SU-DHL-6 (cell line): ENCODE results near the gene C11orf86.

Source experiments
- H2AFZ ChIP-seq: fragments of 200-600 bp; sonication (generic); 2 replicates; pipeline ENCODE4 v1.6.1; 2014; ENCODE audit warnings: low read depth, mild to moderate bottlenecking, moderate library complexity, mixed read lengths, antibody characterized with exemption, low read length; ENCODE audit not compliant: severe bottlenecking
- H3F3A ChIP-seq: fragments of 200-600 bp; shearing (Covaris generic); 2 replicates; pipeline ENCODE4 v1.6.0; 2016; ENCODE audit warnings: antibody characterized with exemption, mild to moderate bottlenecking; ENCODE audit not compliant: insufficient read depth
- H3K27ac ChIP-seq: fragments of 200-600 bp; sonication (generic); 2 replicates; pipeline ENCODE4 v1.5.1; 2016; ENCODE audit warnings: low read depth, mild to moderate bottlenecking, low read length, moderate library complexity, mixed read lengths
- H3K27me3 ChIP-seq: fragments of 200-600 bp; sonication (generic), shearing (Covaris generic); 2 replicates; pipeline ENCODE4 v1.6.0; 2014; ENCODE audit warnings: mild to moderate bottlenecking, low read length
- H3K36me3 ChIP-seq: fragments of 200-600 bp; sonication (generic); 2 replicates; pipeline ENCODE4 v1.6.1; 2014; ENCODE audit warnings: mild to moderate bottlenecking, low read length, mixed read lengths
- H3K4me2 ChIP-seq: fragments of 300-600, 200-600 bp; shearing (Covaris generic), sonication (generic); 2 replicates; pipeline ENCODE4 v1.6.0; 2014; ENCODE audit warnings: low read length, low read depth, mild to moderate bottlenecking; ENCODE audit not compliant: poor library complexity, severe bottlenecking
- H3K4me3 ChIP-seq: fragments of 200-600 bp; sonication (generic); 2 replicates; pipeline ENCODE4 v1.5.1; 2014; ENCODE audit warnings: antibody characterized with exemption, low read length, mild to moderate bottlenecking, mixed read lengths; ENCODE audit not compliant: insufficient read depth, poor library complexity, severe bottlenecking
- H3K79me2 ChIP-seq: fragments of 200-600 bp; sonication (generic); 2 replicates; pipeline ENCODE4 v1.6.1; 2014; ENCODE audit warnings: mild to moderate bottlenecking, low read length, moderate library complexity; ENCODE audit not compliant: insufficient read depth
- H3K9ac ChIP-seq: fragments of 200-600 bp; sonication (generic); 2 replicates; pipeline ENCODE4 v1.7.0; 2014; ENCODE audit warnings: mild to moderate bottlenecking, low read length
- H3K9me2 ChIP-seq: fragments of 200-600 bp; sonication (generic); replicated peaks from 2 replicates; pipeline ENCODE4 v1.6.1; 2014; ENCODE audit warnings: low read length; ENCODE audit not compliant: insufficient read depth
- H3K9me3 ChIP-seq: fragments of 200-600 bp; sonication (generic); 2 replicates; pipeline ENCODE4 v1.6.1; 2014; ENCODE audit warnings: low read length, mixed read lengths; ENCODE audit not compliant: insufficient read depth
- H4K20me1 ChIP-seq: fragments of 200-600 bp; sonication (generic); 2 replicates; pipeline ENCODE4 v1.6.1; 2014; ENCODE audit warnings: low read depth, mild to moderate bottlenecking, antibody characterized with exemption, low read length, moderate library complexity, mixed read lengths
- CTCF ChIP-seq: fragments of 200-600 bp; sonication (generic); IDR thresholded peaks from one replicate; pipeline ENCODE4 v1.5.1; 2017; ENCODE audit warnings: antibody characterized with exemption, mild to moderate bottlenecking, low read length, moderate library complexity; ENCODE audit not compliant: insufficient read depth, poor library complexity, severe bottlenecking
- EZH2phosphoT487 ChIP-seq: fragments of 200-600 bp; sonication (generic), shearing (Covaris generic); conservative IDR thresholded peaks from 2 replicates; pipeline ENCODE4 v1.6.1; 2018; ENCODE audit warnings: mild to moderate bottlenecking, antibody characterized with exemption, low read length, moderate library complexity, mixed read lengths

C11orf86 gene

DNA sequence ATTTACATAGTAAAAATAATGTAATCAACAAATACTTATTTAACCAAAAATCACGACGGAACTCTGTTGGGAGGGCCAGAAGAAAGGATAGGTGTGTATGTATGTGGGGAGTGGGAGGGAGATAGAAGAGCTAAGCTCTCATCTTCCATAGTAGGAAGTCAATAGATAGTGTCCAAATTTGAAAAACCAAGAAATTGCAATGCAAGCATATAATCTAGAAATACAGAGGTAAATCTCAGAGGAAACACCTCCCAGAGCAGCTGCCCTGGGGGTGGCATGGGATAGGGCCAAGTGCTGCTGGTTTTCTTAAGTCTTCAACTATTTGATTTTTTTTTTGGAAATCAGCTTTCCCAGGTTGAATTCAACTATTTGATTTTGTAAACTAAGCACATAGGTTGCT, 16.9 kb downstream of the C11orf86 start:
- H3K27ac ChIP-seq, result no peak overlapping the region
- no peaks in the 10 kb centered on the region for H3K79me2 ChIP-seq
- no peak for TF ChIP-seq CTCF
- TF ChIP-seq EZH2phosphoT487, result no peak
- no peaks in the 10 kb centered on the region for H3K27me3 ChIP-seq
- H3K9ac ChIP-seq, result no peak overlapping the region
- H3F3A ChIP-seq, result no peaks in the 10 kb centered on the region
- no peaks in the 10 kb centered on the region for H3K9me3 ChIP-seq
- H3K36me3 ChIP-seq, result no peaks in the 10 kb centered on the region
- no peak overlapping the region for H3K4me2 ChIP-seq
- H3K4me3 ChIP-seq, result no peak overlapping the region
- H3K9me2 ChIP-seq, result no peaks in the 10 kb centered on the region
- H2AFZ ChIP-seq, result no peak overlapping the region
- no peaks in the 10 kb centered on the region for H4K20me1 ChIP-seq

GRCh38 chr11:66996609-66997273, 21.6 kb downstream of the C11orf86 start:
- Histone ChIP-seq H3K27me3 (no peaks in the 10 kb centered on the region), H3K79me2 (no peaks in the 10 kb centered on the region), H3K9me3 (no peaks in the 10 kb centered on the region), H3K27ac (no peak overlapping the region), H3K9ac (no peak overlapping the region), H3K4me2 (no peak overlapping the region), H3F3A (no peaks in the 10 kb centered on the region), H3K9me2 (no peaks in the 10 kb centered on the region), H4K20me1 (no peaks in the 10 kb centered on the region), H3K4me3 (no peak overlapping the region), H2AFZ (no peak overlapping the region), H3K36me3 (no peaks in the 10 kb centered on the region)
- TF ChIP-seq EZH2phosphoT487, result no peak
- no peak for TF ChIP-seq CTCF

DNA sequence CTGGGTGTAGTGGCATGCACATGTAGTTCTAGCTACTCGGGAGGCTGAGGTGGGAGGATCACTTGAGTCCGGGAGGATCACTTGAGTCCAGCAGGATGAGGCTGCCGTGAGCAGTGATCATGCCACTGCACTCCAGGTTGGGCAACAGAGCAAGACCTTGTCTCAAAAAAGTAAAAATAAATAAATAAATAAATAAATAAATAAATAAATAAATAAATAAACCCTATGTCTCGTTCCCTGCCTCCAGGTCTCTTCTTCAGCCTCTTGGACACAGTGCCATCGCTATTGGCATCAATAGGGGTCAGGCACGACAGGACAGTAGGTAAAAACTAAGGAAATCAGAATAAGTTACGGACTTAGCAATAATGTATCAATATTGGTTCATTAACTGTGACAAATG, 24.5 kb downstream of the C11orf86 start:
- Histone ChIP-seq H3K4me2 (no peak overlapping the region), H3K27me3 (no peaks in the 10 kb centered on the region), H3K27ac (no peak overlapping the region), H4K20me1 (no peaks in the 10 kb centered on the region), H3K36me3 (no peaks in the 10 kb centered on the region), H3K9me2 (no peaks in the 10 kb centered on the region), H3K9me3 (no peaks in the 10 kb centered on the region), H3K9ac (no peak overlapping the region), H3F3A (no peaks in the 10 kb centered on the region), H3K4me3 (no peak overlapping the region), H2AFZ (no peak overlapping the region), H3K79me2 (no peaks in the 10 kb centered on the region)
- TF ChIP-seq CTCF (no peak), EZH2phosphoT487 (no peak)
